MM.1S (cell line): Measurements from ENCODE around the gene RNF227.

Source experiments
- DNase-seq: peaks from one replicate; pipeline ENCODE4 v3.0.0-alpha.2; 2015
- H2AFZ ChIP-seq: fragments of 300-600 bp; sonication (generic); 2 replicates; pipeline ENCODE4 v1.6.0; 2016; ENCODE audit warnings: antibody characterized with exemption, low read length
- H3F3A ChIP-seq: fragments of 300-600 bp; sonication (generic); 2 replicates; pipeline ENCODE4 v1.6.1; 2016; ENCODE audit warnings: mild to moderate bottlenecking, antibody characterized with exemption, low read length, moderate library complexity, mixed read lengths; ENCODE audit not compliant: insufficient read depth
- H3K27ac ChIP-seq: fragments of 300-600 bp; sonication (generic); 2 replicates; pipeline ENCODE4 v1.5.1; 2016; ENCODE audit warnings: mild to moderate bottlenecking, low read length
- H3K27me3 ChIP-seq: fragments of 300-600 bp; sonication (generic); replicated peaks from 2 replicates; pipeline ENCODE4 v1.6.0; 2016; ENCODE audit warnings: low read length; ENCODE audit not compliant: insufficient read depth
- H3K36me3 ChIP-seq: fragments of 300-600 bp; sonication (generic); replicated peaks from 2 replicates; pipeline ENCODE4 v1.6.1; 2016; ENCODE audit warnings: mild to moderate bottlenecking, low read length, mixed read lengths; ENCODE audit not compliant: insufficient read depth
- H3K4me1 ChIP-seq: fragments of 300-600 bp; sonication (generic); 2 replicates; pipeline ENCODE4 v1.6.1; 2016; ENCODE audit warnings: low read length, mixed read lengths
- H3K4me2 ChIP-seq: fragments of 300-600 bp; sonication (generic); 2 replicates; pipeline ENCODE4 v1.6.0; 2016; ENCODE audit warnings: low read depth, low read length
- H3K4me3 ChIP-seq: fragments of 300-600 bp; sonication (generic); 2 replicates; pipeline ENCODE4 v1.5.1; 2016; ENCODE audit warnings: low read length, mixed read lengths
- H3K79me2 ChIP-seq: fragments of 300-600 bp; sonication (generic); 2 replicates; pipeline ENCODE4 v1.6.1; 2016; ENCODE audit warnings: mixed run types, low read length, mixed read lengths
- H3K9ac ChIP-seq: fragments of 300-600 bp; sonication (generic); 2 replicates; pipeline ENCODE4 v1.6.1; 2016; ENCODE audit warnings: low read length, mixed read lengths
- H3K9me2 ChIP-seq: fragments of 300-600 bp; sonication (generic); replicated peaks from 2 replicates; pipeline ENCODE4 v1.6.1; 2016; ENCODE audit warnings: mild to moderate bottlenecking, low read length, mixed read lengths; ENCODE audit not compliant: insufficient read depth
- H3K9me3 ChIP-seq: fragments of 300-600 bp; sonication (generic); replicated peaks from 2 replicates; pipeline ENCODE4 v1.6.1; 2016; ENCODE audit warnings: mild to moderate bottlenecking, low read length, mixed read lengths; ENCODE audit not compliant: insufficient read depth
- H4K20me1 ChIP-seq: fragments of 300-600 bp; sonication (generic); 2 replicates; pipeline ENCODE4 v1.6.1; 2016; ENCODE audit warnings: mild to moderate bottlenecking, low read length, moderate library complexity, mixed read lengths; ENCODE audit not compliant: insufficient read depth
- EZH2 ChIP-seq: fragments of 300-600 bp; sonication (generic); optimal IDR thresholded peaks from 2 replicates; pipeline ENCODE3; 2017; ENCODE audit warnings: low read depth, mild to moderate bottlenecking, antibody characterized with exemption, low read length, mixed read lengths
- EZH2phosphoT487 ChIP-seq: fragments of 300-600 bp; sonication (generic); IDR thresholded peaks from 2 replicates; pipeline ENCODE4 v1.6.1; 2018; ENCODE audit warnings: antibody characterized with exemption, low read length
- TF ChIP-seq, protein P1 (sequence below): fragments of 300-600 bp; sonication (generic); IDR thresholded peaks from 2 replicates; pipeline ENCODE4 v1.5.1; 2016; ENCODE audit warnings: antibody characterized with exemption, low read length, mixed read lengths

RNF227 gene

DNA sequence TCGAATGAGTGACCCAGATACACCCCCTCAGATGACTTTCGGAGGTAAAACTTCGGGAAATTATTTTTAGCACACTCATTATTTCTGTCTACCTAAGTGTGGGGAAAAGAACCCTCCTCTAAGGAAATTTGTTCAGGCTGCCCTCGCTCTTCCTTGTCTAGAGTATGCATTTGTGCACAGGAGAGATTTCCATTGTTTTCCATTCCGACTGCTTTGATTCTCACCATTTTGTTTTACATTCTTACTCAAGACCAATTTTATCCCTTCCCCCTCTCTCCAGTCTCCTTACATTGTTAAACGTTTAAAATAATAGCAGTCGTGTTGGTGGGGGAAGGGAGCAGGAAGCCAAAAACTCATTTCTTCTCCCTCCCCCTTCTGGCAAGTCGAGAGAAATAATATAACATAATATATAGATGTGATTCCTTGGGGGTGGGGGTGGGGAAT is 29.0 kb downstream of the RNF227 start:
- no peak for DNase-seq
- Histone ChIP-seq H3K4me1 (peaks cover 16% of the 10 kb centered on the region), H3K27me3 (peaks cover 76% of the 10 kb centered on the region), H3K9me2 (no peaks in the 10 kb centered on the region), H3K9ac (no peak overlapping the region; the same call in 1 of the 2 replicates), H2AFZ (peak overlapping the region; percentile 73; the same call in 1 of the 2 replicates), H3K27ac (no peak overlapping the region), H3K79me2 (no peaks in the 10 kb centered on the region), H3K9me3 (no peaks in the 10 kb centered on the region), H4K20me1 (no peaks in the 10 kb centered on the region), H3K4me3 (peak overlapping the region; percentile 68), H3K4me2 (peak overlapping the region; percentile 94), H3F3A (peaks cover 4% of the 10 kb centered on the region; the same call in 1 of the 2 replicates), H3K36me3 (no peaks in the 10 kb centered on the region)
- TF ChIP-seq EZH2 (no peak), EZH2phosphoT487 (no peak)
- TF ChIP-seq, protein P1, sequence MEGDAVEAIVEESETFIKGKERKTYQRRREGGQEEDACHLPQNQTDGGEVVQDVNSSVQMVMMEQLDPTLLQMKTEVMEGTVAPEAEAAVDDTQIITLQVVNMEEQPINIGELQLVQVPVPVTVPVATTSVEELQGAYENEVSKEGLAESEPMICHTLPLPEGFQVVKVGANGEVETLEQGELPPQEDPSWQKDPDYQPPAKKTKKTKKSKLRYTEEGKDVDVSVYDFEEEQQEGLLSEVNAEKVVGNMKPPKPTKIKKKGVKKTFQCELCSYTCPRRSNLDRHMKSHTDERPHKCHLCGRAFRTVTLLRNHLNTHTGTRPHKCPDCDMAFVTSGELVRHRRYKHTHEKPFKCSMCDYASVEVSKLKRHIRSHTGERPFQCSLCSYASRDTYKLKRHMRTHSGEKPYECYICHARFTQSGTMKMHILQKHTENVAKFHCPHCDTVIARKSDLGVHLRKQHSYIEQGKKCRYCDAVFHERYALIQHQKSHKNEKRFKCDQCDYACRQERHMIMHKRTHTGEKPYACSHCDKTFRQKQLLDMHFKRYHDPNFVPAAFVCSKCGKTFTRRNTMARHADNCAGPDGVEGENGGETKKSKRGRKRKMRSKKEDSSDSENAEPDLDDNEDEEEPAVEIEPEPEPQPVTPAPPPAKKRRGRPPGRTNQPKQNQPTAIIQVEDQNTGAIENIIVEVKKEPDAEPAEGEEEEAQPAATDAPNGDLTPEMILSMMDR: no peak

DNA sequence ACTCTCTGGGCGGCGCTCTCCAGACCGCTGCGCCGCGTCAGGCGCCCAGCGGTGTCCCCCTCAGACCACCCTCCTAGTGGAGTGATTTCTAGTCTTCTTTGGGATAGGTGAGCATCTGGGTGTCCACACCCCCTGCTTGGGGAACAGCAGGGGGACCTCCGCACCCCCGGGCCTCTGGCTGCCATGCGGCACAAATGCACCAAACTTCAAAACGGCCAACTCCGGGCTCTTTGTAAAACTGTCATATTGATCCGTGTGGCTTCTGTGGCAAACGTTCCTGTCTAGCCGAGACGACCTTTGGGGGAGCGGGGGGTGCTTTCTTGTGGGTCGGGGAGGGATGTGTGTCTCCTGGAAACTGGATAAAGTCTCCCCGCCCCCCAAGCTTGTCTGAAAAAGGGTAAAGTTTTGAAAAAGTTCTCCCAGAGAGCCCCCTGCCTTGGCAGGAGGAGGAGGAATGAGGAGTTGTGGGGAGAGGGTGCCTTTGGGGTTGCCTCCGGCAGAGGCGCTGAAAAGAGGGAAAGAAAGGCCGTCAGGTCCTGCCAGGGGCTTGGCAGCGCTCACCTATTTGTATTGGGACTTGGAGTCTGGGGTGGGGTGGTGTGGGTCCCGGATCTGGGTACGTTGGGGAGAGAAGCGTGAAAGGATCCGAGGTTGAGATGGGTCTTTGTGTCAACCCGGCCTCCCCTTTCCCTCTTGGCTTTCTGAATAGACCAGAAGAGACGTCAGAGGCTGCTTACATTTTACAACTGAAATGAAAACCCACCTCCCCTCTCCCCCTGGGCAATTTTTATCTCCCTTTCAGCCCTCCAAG is 29.7 kb downstream of the RNF227 start:
- peak overlapping the region; percentile 66 for H2AFZ ChIP-seq
- no peaks in the 10 kb centered on the region for H3K36me3 ChIP-seq
- TF ChIP-seq EZH2phosphoT487 (no peak), EZH2 (peak; percentile 79)
- TF ChIP-seq, protein P1: no peak
- H3K27ac ChIP-seq: no peak overlapping the region
- peak overlapping the region; percentile 68 for H3K4me3 ChIP-seq
- H3K27me3 ChIP-seq: peaks cover 76% of the 10 kb centered on the region
- no peaks in the 10 kb centered on the region for H3K9me3 ChIP-seq
- no peaks in the 10 kb centered on the region for H3K9me2 ChIP-seq
- no peaks in the 10 kb centered on the region for H3K79me2 ChIP-seq
- peak overlapping the region; percentile 94 for H3K4me2 ChIP-seq
- no peaks in the 10 kb centered on the region for H4K20me1 ChIP-seq
- peaks cover 4% of the 10 kb centered on the region; the same call in 1 of the 2 replicates for H3F3A ChIP-seq
- peak overlapping the region; percentile 27; the same call in 1 of the 2 replicates for H3K9ac ChIP-seq
- DNase-seq: no peak
- H3K4me1 ChIP-seq: peaks cover 16% of the 10 kb centered on the region

DNA sequence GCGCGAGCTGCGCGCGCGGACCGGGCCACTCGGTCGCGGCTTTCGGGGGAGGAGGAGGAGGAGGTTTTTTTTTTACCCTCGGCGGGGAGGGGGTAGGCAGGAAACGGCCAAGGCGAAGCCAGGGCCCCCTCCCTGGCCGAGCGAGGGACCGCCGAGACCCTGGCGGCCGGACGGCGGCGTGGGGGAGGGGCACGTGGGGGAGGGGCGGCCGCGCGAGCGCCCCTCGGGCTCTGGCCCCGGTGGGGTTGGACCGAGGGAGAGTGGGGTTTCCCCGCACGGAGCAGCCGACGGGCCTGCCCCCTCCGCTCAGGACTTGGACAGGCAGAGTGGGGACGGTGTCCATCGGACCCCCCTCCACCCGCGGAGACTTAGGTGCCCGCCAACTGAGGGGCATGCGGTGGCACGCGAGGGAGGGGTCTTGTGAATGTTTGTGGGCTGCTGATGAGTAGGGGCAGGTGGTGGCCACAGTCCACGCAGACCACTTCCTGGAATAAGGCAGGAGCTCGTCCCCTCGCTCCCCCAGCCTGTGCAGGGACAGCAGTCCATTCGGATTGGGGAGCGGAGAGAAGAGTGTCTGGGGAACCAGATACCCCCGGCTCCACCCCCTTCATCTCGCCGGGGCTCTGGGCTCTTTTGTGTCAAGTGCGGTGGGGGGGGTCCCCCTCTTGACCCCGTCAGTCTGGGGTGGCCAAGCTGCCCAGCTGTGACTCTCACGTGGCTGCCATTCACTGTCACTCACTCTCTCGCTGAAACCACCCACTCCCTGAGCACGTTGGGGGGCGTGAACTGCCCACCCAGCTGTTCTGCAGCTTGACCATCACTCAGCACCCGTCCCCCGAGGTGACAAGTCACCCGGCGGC is 30.5 kb downstream of the RNF227 start:
- Histone ChIP-seq H3K27me3 (peaks cover 78% of the 10 kb centered on the region), H3K27ac (no peak overlapping the region), H3K9ac (peak overlapping the region; percentile 27; the same call in 1 of the 2 replicates), H4K20me1 (no peaks in the 10 kb centered on the region), H3K4me3 (peak overlapping the region; percentile 68), H3K36me3 (no peaks in the 10 kb centered on the region), H2AFZ (peak overlapping the region; percentile 66), H3K79me2 (no peaks in the 10 kb centered on the region), H3K4me2 (peak overlapping the region; percentile 94), H3K9me3 (no peaks in the 10 kb centered on the region), H3K9me2 (no peaks in the 10 kb centered on the region), H3K4me1 (peaks cover 16% of the 10 kb centered on the region), H3F3A (peaks cover 4% of the 10 kb centered on the region; the same call in 1 of the 2 replicates)
- DNase-seq: peak; percentile 28
- TF ChIP-seq EZH2 (no peak), EZH2phosphoT487 (no peak)
- TF ChIP-seq, protein P1: no peak
